HG03571 (cell line): ENCODE measurements around the gene IPO7.
"Not testable (repeated sequence)": the region's sequence is repeated elsewhere in the genome, so short reads cannot be mapped to it uniquely, and the experiment has no call there.

ENCODE experiments used
- ATAC-seq: cut with Tn5 transposase; IDR thresholded peaks from one replicate; pipeline ENCODE4 v1.9.1; 2021; ENCODE audit not compliant: unreplicated experiment

The IPO7 gene

GRCh38 chr11:9384535-9385326 is at the start of gene IPO7:
Gene IPO7 (plus strand): TSS chr11:9384652. CDS start chr11:9384764, 112 bp downstream.
- ATAC-seq, result peak; percentile 88

- ATAC-seq, result no peak
Measured at GRCh38 chr11:9341638-9342178, 42.7 kb upstream of the IPO7 start.

GRCh38 chr11:9344061-9344680 is 40.3 kb upstream of the IPO7 start:
- no peak for ATAC-seq

DNA sequence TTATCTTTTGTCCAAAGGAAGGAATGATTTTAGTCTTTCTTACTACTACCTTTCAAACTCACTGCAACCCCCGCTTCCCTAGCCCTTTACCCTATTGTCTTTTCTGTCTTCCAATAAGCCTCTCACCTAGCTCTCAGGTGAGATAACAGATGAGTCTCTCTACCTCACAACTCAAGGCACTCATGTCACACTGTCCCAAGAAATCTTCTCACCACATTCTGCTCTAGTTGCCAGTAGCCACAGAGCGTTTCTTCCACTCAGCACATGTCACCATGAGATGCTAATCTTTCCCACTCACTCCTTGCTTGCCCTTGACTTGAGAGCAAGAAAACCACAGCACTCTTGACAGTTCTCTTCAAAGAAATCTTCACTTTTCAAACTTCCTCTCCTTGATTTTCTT is 37.4 kb upstream of the IPO7 start:
- no peak for ATAC-seq

DNA sequence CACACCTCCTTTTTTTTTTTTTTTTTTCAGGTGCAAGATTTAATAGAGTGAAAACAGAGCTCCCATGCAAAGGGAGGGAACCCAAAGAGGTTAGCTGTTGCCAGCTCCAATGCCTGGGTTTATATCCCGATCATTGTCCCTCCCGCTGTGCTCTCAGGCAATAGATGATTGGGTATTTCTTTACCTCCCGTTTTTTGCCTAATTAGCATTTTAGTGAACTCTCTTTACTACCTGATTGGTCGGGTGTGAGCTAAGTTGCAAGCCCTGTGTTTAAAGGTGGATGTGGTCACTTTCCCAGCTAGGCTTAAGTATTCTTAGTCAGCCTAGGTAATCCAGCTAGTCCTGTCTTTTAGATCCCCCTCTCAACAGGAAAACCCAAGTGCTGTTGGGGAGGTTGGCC is 36.7 kb upstream of the IPO7 start:
- not testable (repeated sequence) for ATAC-seq

- no peak for ATAC-seq
Measured at GRCh38 chr11:9351321-9351881, 33.1 kb upstream of the IPO7 start.

- ATAC-seq, result no peak
Measured at GRCh38 chr11:9357041-9357440, 27.4 kb upstream of the IPO7 start.

DNA sequence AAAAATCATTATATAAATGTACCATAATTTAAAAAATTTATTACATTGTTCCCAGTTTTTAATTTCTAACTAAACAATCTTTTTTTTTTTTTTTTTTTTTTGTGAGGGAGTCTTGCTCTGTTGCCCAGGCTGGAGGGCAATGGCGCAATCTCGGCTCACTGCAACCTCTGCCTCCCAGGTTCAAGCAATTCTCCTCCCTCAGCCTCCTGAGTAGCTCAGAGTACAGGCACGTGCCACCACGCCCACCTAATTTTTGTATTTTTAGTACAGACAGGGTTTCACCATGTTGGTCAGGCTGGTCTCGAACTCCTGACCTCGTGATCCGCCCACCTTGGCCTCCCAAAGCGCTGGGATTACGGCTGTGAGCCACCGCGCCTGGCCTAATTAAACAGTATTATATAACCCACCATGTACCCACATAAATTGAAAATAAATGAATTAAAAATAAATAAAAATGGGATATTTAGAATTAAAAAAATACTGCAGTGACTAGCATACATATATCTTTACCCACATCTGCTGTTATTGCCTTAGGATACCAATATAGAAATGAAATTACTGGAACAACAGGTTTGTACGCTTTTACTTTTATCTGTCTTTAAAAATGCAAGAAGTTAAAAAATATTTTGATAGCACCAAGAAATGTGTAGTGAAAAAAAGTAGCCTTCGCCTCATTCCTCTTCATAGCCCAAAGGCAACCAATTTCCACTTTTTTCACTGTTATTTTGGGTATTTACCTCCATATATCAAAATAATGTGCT is 23.4 kb upstream of the IPO7 start:
- ATAC-seq, result not testable (repeated sequence)

DNA sequence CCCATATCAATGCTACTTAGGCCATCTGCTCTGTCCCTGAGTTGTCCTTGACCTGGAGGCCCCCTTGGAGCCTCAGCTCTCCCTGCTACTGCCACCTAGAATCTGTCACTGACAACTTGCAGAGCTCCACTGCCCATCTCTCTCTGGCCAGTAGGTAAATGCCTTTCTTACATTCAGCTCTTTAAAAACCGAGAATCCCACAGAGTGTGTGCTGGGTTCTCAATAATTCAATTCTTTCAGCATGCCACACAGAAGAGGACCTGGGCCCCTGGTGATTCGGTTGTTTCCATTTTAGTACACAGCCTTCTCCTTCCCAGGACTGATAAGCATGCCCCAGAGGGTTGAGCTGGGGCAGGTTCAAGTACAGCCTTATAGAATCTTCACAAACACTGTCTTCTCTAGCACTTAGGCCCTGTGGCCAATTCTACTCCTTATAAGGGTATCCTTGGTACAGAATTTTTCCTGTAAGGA is 22.0 kb upstream of the IPO7 start:
- ATAC-seq, result no peak

DNA sequence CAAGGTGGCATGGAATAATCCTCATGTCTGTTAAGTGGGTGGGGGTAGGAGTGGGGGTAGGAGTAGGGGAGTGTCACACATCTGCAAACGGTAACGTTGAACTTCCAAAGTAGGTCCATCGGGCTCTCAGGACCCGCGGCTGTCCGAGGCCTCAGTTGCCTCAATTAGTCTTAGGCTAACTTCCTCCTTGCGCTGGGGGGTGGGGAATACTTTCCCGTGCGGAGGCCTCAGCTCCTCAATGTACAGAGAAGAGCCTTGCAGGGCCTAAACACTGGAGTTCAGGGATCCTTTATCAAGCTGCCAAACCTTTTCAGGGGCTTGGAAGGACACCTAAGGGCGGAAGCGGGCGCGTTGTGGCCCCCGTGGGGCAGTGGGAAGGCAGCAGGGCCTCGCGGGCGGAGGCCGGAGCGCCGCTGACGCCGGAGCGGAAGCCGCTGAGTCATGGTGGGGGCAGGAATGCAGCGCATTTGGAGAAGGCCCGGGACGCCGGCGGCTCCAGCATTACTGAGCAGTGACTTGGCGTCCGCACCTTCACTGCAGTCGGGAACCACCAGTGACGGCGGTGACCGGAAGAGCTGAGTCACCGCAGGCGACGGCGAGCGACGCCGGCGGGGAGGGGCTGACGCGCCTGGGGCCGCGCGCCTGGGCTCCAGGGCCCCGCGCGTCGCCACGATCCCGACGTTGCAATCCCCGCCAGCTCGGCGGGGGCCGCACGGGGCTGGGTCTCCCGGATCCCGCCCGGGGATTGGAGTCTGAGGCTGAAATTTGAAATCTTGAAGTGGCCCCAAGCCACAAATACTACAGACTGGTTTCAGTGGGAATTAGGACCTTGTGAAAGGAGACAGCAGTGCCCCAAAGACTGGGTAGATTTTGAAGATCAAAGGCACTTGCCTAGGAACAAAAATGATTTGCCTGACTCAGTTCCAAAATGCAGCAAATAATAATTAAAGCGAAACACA is 20.2 kb upstream of the IPO7 start:
- peak; percentile 89 for ATAC-seq

DNA sequence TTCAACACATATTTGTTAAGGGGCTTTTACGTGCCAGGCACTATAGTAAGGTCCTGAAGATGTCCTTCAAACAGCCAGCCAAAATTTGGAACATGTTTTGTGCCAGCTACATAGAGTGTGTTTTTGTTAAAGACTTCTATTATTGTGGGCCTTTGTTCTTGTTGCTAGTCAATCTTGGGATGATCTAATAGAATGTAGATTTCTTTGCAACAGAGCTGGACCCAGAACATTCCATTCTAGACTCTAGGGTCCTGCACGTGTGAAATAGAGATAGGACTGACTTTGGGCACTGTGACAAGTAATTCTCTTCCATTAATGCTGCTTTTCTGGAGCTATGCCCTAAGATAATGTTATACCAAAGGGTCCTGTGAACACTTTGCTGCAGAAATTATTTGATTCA is 16.9 kb upstream of the IPO7 start:
- no peak for ATAC-seq

DNA sequence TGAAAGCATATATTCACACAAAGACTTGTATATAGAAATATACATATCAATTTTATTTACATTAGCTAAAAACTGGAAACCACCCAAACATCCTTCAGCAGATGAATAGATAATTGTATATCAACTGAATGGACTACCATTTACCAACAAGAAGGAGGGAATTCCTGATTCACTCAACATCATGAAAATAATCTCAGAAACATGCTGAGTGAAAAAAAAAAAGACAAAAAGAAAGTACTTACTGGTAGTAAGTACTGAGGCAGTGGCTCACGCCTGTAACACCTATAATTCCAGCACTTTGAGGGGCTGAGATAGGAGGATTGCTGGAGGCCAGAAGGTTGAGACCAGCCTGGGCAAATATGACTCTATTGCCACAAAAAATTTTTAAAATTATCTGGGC is 7.4 kb upstream of the IPO7 start:
- no peak for ATAC-seq

- no peak for ATAC-seq
Measured at GRCh38 chr11:9379041-9379440, 5.4 kb upstream of the IPO7 start.

GRCh38 chr11:9380773-9381172 is 3.7 kb upstream of the IPO7 start:
- ATAC-seq, result no peak

GRCh38 chr11:9385327-9385899 is 961 bp downstream of the IPO7 start:
- no peak for ATAC-seq

GRCh38 chr11:9386086-9386485 is 1.6 kb downstream of the IPO7 start:
- no peak for ATAC-seq

DNA sequence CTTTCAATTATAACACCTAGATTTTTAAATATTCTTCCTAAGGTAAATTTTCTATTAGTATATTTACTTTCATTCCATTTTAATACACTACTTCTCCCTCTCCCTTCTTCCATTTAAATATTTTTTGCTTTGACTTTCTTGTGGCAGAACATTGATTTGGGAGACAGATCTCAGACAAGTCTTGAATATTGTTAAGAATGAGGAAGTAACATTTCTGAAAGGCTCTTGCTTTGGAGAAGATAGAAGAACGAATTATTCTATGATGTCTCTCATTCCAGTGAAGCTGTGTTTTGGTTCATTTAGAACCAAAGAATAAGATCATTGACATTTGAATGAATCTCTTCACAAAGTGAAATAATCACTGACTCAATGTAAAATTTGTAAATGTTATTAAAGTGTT is 2.4 kb downstream of the IPO7 start:
- no peak for ATAC-seq

DNA sequence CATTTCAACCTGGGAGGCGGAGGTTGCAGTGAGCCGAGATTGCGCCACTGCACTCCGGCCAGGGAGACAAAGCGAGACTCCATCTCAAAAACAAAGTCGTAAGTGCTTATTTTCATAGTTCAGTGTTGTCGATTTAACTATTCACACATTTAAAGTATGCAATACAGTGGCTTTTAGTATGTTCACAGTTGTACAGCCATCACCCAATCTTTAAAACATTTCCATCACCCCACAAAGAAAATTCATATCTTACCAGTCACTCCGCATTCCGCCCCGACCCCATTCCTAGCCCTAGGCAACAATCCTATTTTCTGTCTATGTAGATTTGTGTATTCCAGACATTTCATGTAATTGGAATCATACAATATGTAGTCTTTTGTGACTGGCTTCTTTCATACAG is 11.9 kb downstream of the IPO7 start:
- no peak for ATAC-seq

DNA sequence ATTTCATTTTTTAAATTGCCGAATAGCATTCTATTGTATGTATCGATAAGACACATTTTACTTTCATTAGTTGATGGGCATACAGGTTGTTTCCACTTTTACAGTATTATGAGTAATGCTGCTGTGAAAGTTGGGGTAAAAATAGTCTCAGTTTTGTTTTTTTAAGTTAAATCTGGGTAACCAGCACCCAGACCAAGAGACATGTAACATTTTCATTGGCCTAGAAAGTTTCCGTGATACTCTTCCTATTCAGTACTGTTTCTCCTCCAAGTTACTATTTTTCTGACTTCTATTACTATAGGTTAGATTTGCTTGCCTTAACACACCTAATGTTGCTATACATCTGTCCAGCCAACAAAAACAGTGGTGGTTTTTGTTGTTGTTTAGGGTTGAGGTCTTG is 12.3 kb downstream of the IPO7 start:
- no peak for ATAC-seq
